HUES64 (cell line): ENCODE results near the gene MRI1. TPM values are rescaled to one million over a fixed set of nuclear protein-coding genes. Genes with fewer than 3 reads are reported as not detected.

Experiments
- H3K27ac ChIP-seq: 2 replicates; pipeline ENCODE4 v1.7.0; 2013; ENCODE audit warnings: low read depth, low read length, inconsistent platforms
- H3K27me3 ChIP-seq: 2 replicates; pipeline ENCODE4 v1.6.1; 2013; ENCODE audit warnings: mild to moderate bottlenecking, low read length; ENCODE audit not compliant: insufficient read depth
- H3K36me3 ChIP-seq: 2 replicates; pipeline ENCODE4 v1.6.1; 2013; ENCODE audit warnings: mild to moderate bottlenecking, low read length; ENCODE audit not compliant: insufficient read depth
- H3K4me1 ChIP-seq: 2 replicates; pipeline ENCODE4 v1.6.1; 2013; ENCODE audit warnings: mild to moderate bottlenecking, low read length, moderate library complexity; ENCODE audit not compliant: insufficient read depth
- H3K4me3 ChIP-seq: 2 replicates; pipeline ENCODE4 v1.5.1; 2013; ENCODE audit warnings: mild to moderate bottlenecking, low read length, moderate library complexity
- H3K9ac ChIP-seq: 2 replicates; pipeline ENCODE4 v1.6.1; 2013; ENCODE audit warnings: mild to moderate bottlenecking, low read depth, low read length
- H3K9me3 ChIP-seq: 2 replicates; pipeline ENCODE4 v1.6.1; 2013; ENCODE audit warnings: low read depth, low read length; ENCODE audit not compliant: insufficient read depth
- WGBS: fragments of 150-250, 120-280 bp; methylation state at CpG from one replicate; pipeline ENCODE4 v1.1.7; 2013; ENCODE audit warnings: missing lambda C conversion rate; 5-methylcytosine and 5-hydroxymethylcytosine counted together
- polyA plus RNA-seq, 2 experiments: library from polyadenylated mRNA; stranded (reverse); fragments of 50-300 nt; gene quantifications; one replicate each; pipeline ENCODE4 v1.2.3, GENCODE V29; 2013

The MRI1 gene
- polyA plus RNA-seq (2013, experiment 1 of 2) = 11.9 TPM
- 10.8 TPM for polyA plus RNA-seq (2013, experiment 2 of 2)

GRCh38 chr19:13764101-13764807 lies at the start of gene MRI1:
TSS of gene MRI1 (plus strand) at chr19:13764522. CDS start at chr19:13764589, 67 bp downstream.
- no peaks in the 10 kb centered on the region for H3K4me1 ChIP-seq
- peaks cover 5% of the 10 kb centered on the region for H3K27me3 ChIP-seq
- peaks cover 41% of the 10 kb centered on the region for H3K36me3 ChIP-seq
- 19% methylated on average over 67 of the region's 67 CpGs for WGBS
- no peak within 1 kb of the TSS for H3K27ac ChIP-seq
- peak within 1 kb of the TSS; percentile 66 for H3K9ac ChIP-seq
- H3K9me3 ChIP-seq = no peaks in the 10 kb centered on the region
- peak within 1 kb of the TSS; percentile 73 for H3K4me3 ChIP-seq

DNA sequence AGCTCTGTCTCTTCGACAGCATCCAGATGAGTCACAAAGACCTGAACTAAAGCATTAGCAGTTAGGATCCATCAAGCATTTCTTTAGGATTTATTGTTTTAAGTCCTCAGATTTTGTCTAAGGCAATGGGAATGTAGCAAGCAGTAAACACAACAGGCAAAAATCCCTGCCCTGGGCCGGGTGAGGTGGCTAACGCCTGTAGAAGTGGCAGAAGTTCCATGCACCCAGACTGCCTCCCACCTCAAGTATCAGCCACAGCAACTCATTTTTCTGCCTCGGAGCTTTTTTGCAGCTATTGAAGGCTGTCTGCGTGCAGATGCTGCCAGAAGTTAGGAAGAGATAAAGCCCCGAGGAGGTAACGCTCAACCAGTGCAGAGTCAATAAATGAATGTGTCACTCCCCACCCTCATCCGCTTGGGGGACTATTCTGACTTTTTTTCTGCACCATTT lies 47.1 kb upstream of the MRI1 start:
- H3K27ac ChIP-seq = no peak overlapping the region
- H3K4me1 ChIP-seq = no peaks in the 10 kb centered on the region
- H3K4me3 ChIP-seq = no peak overlapping the region
- WGBS = 85% methylated on average over 8 of the region's 8 CpGs
- no peaks in the 10 kb centered on the region for H3K36me3 ChIP-seq
- H3K9me3 ChIP-seq = 0 out of 2 replicates have a peak, but pooled peaks cover 8% of the 10 kb centered on the region
- H3K27me3 ChIP-seq = no peaks in the 10 kb centered on the region
- H3K9ac ChIP-seq = no peak overlapping the region

DNA sequence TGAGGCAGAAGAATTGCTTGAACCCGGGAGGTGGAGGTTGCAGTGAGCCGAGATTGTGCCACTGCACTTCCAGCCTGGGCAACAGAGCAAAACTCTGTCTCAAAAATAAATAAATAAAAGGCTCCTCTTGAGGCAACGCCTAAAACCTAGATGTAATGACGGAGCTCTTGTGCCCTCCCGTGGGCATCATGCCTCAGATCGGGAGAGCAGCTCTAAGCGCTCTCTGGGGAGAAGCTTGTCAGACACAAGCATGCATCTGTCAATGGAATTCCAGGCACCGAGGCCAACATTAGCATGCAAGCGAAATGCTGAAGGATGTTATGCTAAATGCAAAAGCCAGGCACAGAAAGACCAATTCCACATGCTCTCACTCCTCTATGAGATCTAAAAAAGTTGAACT lies 45.6 kb upstream of the MRI1 start:
- Histone ChIP-seq H3K9ac (no peak overlapping the region), H3K4me3 (no peak overlapping the region), H3K4me1 (no peaks in the 10 kb centered on the region), H3K27me3 (no peaks in the 10 kb centered on the region), H3K36me3 (no peaks in the 10 kb centered on the region), H3K9me3 (0 out of 2 replicates have a peak, but pooled peaks cover 8% of the 10 kb centered on the region), H3K27ac (no peak overlapping the region)
- WGBS = 44% methylated on average over 9 of the region's 9 CpGs

GRCh38 chr19:13722146-13722545 lies 42.2 kb upstream of the MRI1 start:
- H3K4me1 ChIP-seq = no peaks in the 10 kb centered on the region
- no peaks in the 10 kb centered on the region for H3K27me3 ChIP-seq
- WGBS = 92% methylated on average over 6 of the region's 6 CpGs
- H3K9ac ChIP-seq = no peak overlapping the region
- H3K27ac ChIP-seq = no peak overlapping the region
- no peaks in the 10 kb centered on the region for H3K9me3 ChIP-seq
- H3K4me3 ChIP-seq = no peak overlapping the region
- H3K36me3 ChIP-seq = no peaks in the 10 kb centered on the region

DNA sequence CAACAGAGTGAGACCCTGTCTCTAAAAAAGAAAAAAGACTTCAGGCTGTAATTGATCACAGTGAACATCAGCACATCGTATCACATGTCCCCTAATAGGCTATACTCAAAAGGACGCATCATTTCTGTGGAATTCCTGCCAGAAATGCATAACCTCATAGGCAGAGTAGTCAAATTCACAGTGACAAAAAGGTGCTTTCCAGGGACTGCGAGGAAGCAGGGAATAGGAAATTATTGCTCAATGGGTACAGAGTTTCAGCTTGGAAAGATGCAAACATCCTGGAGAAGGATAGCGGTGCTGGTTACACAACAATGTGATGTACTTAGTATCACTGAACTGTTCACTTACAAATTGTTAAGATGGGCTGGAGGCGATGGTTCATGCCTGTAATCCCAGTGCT lies 41.1 kb upstream of the MRI1 start:
- H3K4me1 ChIP-seq = no peaks in the 10 kb centered on the region
- H3K27me3 ChIP-seq = no peaks in the 10 kb centered on the region
- WGBS = 94% methylated on average over 5 of the region's 5 CpGs

GRCh38 chr19:13726323-13726722 lies 38.0 kb upstream of the MRI1 start:
- Histone ChIP-seq H3K36me3 (no peaks in the 10 kb centered on the region), H3K27me3 (no peaks in the 10 kb centered on the region), H3K4me3 (no peak overlapping the region), H3K4me1 (0 out of 2 replicates have a peak, but pooled peaks cover 5% of the 10 kb centered on the region), H3K9ac (no peak overlapping the region), H3K9me3 (no peaks in the 10 kb centered on the region), H3K27ac (no peak overlapping the region)
- 95% methylated on average over 5 of the region's 5 CpGs for WGBS

More for the DNA sequence above, 41.1 kb upstream of the MRI1 start:
- Histone ChIP-seq H3K27ac (no peak overlapping the region), H3K4me3 (no peak overlapping the region), H3K9me3 (no peaks in the 10 kb centered on the region), H3K9ac (no peak overlapping the region), H3K36me3 (no peaks in the 10 kb centered on the region)

DNA sequence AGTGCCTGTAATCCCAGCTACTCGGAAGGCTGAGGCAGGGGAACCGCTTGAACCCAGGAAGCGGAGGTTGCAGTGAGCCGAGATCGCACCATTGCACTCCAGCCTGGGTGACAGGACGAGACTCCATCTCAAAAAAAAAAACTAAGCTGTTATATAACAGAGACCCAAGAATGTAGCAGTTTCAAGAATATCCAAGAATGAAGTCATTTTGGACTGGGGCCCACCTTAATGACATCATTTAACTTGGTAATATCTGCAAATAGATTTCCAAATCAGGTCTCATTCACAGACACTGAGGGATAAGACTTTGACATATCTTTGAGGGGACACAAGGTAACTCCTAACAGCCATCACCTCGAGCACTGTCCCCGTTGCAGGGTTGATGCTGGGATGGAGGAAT lies 36.5 kb upstream of the MRI1 start:
- Histone ChIP-seq H3K9me3 (no peaks in the 10 kb centered on the region), H3K36me3 (no peaks in the 10 kb centered on the region), H3K4me1 (0 out of 2 replicates have a peak, but pooled peaks cover 5% of the 10 kb centered on the region), H3K9ac (no peak overlapping the region), H3K27me3 (no peaks in the 10 kb centered on the region), H3K27ac (no peak overlapping the region), H3K4me3 (no peak overlapping the region)
- 89% methylated on average over 8 of the region's 8 CpGs for WGBS

DNA sequence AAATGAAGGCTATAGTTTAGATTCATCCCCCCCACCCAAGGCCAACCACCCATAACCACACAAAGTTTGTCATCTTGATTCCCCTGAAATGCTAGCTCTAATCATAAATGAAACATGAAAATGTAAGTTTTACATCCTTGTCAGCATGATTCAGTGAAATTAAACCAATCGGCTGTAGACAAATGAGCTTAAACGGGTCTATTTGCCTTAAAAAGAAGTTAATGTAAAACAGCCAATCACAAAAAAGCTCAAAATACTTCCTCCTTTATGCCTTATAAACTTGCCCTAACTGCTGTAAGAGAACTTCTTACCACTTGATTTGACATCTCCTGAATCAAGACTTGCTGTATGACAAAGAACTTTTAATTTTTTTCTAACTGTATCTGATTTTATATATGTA lies 34.5 kb upstream of the MRI1 start:
- no peaks in the 10 kb centered on the region for H3K9me3 ChIP-seq
- H3K27ac ChIP-seq = no peak overlapping the region
- 0 out of 2 replicates have a peak, but pooled peaks cover 5% of the 10 kb centered on the region for H3K4me1 ChIP-seq
- H3K4me3 ChIP-seq = no peak overlapping the region
- no peaks in the 10 kb centered on the region; the same call in 1 of the 2 replicates for H3K36me3 ChIP-seq
- H3K27me3 ChIP-seq = no peaks in the 10 kb centered on the region
- H3K9ac ChIP-seq = no peak overlapping the region
- WGBS = 91% methylated on average over 2 of the region's 2 CpGs

DNA sequence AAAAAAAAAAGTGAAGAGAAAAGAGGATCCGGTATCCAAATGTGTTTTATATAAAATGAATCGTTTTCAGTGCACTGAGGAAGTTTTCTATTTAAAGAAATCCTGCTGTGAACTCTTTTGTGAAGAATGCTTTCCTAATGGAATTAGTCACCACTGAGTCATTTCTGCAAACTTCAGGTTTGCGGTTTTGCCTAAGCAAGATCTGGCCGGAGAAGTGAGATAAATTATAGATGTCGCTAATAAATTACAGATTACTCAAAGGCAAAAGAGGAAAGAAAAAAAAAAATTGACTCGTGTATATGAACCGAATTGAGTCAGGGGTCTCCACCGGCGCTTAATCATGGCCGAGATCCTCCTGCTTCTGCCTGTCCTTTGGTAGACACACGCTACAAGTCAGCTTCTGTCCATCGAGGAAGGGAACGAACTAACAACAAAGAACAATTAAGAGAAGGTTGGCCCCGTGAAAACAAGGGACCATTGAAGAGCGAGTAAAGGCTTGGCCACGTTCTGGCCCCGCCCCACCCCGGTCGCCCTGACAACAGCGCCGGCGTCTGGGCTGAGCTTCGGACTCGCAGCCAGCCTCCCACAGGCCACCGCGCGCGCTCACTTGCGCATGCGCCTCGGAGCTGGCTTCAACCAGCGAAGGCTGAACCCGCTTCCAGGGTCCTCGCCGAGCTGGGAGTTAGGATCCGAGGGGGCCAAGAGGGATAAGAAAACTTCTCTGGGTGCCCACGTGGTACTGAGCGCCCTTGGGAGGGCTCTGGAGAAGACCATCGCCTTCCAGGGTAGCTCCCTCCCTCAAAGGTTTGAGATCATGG lies 33.0 kb upstream of the MRI1 start:
- H3K27me3 ChIP-seq = no peaks in the 10 kb centered on the region
- peak overlapping the region; percentile 63 for H3K4me3 ChIP-seq
- 0 out of 2 replicates have a peak, but pooled peaks cover 5% of the 10 kb centered on the region for H3K4me1 ChIP-seq
- peak overlapping the region; percentile 80 for H3K9ac ChIP-seq
- 5% methylated on average over 39 of the region's 39 CpGs for WGBS
- H3K27ac ChIP-seq = peak overlapping the region; percentile 81
- H3K9me3 ChIP-seq = no peaks in the 10 kb centered on the region
- no peaks in the 10 kb centered on the region; the same call in 1 of the 2 replicates for H3K36me3 ChIP-seq

- H3K9ac ChIP-seq = peak overlapping the region; percentile 80; the same call in 1 of the 2 replicates
- 0 out of 2 replicates have a peak, but pooled peaks cover 5% of the 10 kb centered on the region for H3K4me1 ChIP-seq
- H3K27me3 ChIP-seq = no peaks in the 10 kb centered on the region
- no peaks in the 10 kb centered on the region; the same call in 1 of the 2 replicates for H3K36me3 ChIP-seq
- H3K4me3 ChIP-seq = peak overlapping the region; percentile 63
- H3K9me3 ChIP-seq = no peaks in the 10 kb centered on the region
- WGBS = 94% methylated on average over 8 of the region's 8 CpGs
- no peak overlapping the region for H3K27ac ChIP-seq
Measured at GRCh38 chr19:13732337-13732736, 32.0 kb upstream of the MRI1 start.

GRCh38 chr19:13734751-13735150 lies 29.6 kb upstream of the MRI1 start:
- 91% methylated on average over 2 of the region's 2 CpGs for WGBS
- Histone ChIP-seq H3K36me3 (peaks cover 3% of the 10 kb centered on the region; the same call in 1 of the 2 replicates), H3K4me1 (0 out of 2 replicates have a peak, but pooled peaks cover 3% of the 10 kb centered on the region), H3K4me3 (no peak overlapping the region), H3K27ac (no peak overlapping the region), H3K9ac (no peak overlapping the region), H3K9me3 (no peaks in the 10 kb centered on the region), H3K27me3 (no peaks in the 10 kb centered on the region)
